NCI-H2227 (cell line): Measurements from ENCODE around the gene SKA1.

Experiments used
- DNase-seq: peaks from one replicate; lab custom pipeline; 2025; ENCODE audit not compliant: unreplicated experiment; lab: John Stamatoyannopoulos, UW

The SKA1 gene, protein sequence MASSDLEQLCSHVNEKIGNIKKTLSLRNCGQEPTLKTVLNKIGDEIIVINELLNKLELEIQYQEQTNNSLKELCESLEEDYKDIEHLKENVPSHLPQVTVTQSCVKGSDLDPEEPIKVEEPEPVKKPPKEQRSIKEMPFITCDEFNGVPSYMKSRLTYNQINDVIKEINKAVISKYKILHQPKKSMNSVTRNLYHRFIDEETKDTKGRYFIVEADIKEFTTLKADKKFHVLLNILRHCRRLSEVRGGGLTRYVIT

GRCh38 chr18:50374753-50375391 is at the start of gene SKA1:
Gene SKA1, plus strand, starts transcription at chr18:50375046. Its CDS starts 785 bp downstream, at chr18:50375831.
- DNase-seq: peak; percentile 97

DNA sequence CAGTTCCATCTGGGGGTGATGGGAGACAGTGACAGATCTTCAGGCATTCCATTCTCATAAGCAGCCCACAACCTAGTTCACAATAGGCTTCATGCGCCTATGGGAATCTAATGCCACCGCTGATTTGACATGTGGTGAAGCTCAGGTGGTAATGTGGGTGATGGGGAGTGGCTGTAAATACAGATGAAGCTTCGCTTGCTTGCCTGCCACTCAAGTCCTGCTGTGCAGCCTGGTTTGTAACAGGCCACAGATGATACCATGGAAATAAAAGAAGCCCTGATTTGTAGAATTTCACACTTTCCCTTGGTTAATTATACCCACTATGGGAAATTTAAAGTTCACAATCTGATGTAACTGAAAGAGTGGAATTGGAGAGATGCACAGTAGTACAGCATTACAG is 46.9 kb upstream of the SKA1 start:
- DNase-seq: no peak

DNA sequence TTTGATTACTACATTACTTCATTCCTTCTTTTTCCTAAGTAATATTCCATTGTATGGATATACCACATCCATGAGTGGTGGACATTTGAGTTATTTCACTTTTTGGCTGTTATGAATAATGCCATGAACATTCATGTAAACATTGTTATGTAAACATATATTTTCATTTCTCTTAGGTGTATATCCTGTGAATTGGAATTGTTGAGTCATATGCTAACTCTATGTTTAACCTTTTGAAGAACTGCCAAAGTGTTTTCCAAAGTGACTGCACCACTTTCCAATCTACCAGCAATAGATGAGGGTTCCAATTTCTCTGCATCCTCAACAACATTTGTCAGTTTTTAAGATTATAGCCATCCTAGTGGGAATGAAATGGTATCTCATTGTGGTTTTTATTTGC is 44.7 kb upstream of the SKA1 start:
- no peak for DNase-seq

DNA sequence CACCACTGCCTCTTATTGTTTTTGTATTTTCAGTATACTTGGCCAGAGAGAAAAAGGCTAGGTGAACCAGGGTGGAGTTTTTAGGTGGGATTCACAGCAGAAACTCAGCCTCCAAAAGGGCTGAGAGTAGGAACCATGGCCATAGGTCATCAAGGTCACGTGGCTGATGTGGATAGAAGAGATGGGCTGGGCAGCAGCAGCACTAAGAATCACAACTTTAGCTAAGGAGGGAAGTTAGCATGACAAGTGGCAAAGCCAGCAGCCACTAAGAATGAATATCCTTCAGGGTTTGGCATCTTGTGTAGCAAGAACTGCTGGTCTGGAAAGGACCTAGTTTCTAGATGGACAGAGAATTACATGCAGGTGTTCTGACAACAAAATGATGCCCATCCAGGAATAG is 43.2 kb upstream of the SKA1 start:
- DNase-seq: no peak

DNA sequence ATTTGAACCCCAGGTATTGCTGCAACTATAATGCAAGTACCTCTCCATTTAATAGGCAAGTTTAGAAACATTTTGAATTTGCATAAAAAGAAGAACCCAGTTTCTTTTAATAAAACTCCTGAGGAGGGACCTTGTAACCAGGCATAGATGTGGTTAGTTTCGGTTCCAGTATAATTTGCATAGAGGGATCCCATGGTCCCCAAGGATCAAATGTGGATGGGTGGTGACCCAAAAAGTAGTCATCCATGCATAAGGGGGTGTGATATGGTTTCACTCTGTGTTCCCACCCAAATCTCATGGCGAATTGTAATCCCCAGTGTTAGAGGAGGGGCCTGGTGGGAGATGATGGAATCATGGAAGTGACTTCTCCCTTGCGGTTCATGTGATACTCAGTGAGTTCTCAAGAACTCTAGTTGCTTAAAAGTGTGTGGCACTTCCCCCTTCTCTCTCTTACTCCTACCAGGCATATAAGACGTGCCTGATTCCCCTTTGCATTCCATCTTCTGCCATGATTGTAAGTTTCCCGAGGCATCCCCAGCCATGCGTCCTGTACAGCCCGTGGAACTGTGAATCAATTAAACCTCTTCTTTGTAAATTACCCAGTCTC is 40.2 kb upstream of the SKA1 start:
- DNase-seq: no peak

GRCh38 chr18:50338122-50338521 is 36.7 kb upstream of the SKA1 start:
- DNase-seq: no peak

DNA sequence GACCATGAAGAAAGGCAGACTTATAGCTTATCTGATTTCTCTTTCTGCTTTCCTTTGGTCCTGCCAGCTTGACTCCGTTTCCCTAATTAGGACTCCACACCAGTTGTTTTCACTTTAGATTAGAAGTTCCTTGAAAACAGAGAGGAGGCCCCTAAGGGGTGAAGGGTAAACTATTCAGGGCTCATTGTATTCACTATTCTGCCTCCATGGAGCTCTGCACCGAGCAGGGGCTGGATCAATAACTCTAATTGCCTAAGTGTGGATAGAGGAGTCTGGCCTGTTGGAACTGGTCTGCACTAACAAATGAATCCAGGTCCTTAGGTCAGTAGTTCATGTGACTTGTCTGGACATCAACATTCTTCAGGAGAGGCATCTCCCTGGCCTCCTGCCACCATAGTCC is 36.1 kb upstream of the SKA1 start:
- no peak for DNase-seq

- DNase-seq: no peak
Measured at GRCh38 chr18:50340078-50340477, 34.8 kb upstream of the SKA1 start.

DNA sequence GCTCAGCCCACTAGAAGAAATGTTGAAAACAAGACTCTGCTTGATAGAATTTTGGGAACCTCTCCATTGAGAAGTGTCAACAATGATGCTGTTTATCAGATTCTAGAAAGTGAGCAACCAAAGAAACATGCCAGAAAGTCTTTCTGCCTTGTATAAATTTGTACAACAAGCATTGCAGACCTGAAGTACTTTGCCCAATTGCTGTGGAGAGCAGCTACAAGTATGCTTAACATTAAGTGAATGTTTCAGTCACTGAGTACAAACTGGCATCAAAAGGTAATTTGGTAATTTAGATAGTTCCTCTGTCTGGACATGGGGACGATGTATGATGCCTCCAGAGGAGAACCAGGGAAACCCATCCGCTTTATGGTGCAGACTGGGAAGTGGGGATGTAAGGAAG is 33.4 kb upstream of the SKA1 start:
- no peak for DNase-seq

DNA sequence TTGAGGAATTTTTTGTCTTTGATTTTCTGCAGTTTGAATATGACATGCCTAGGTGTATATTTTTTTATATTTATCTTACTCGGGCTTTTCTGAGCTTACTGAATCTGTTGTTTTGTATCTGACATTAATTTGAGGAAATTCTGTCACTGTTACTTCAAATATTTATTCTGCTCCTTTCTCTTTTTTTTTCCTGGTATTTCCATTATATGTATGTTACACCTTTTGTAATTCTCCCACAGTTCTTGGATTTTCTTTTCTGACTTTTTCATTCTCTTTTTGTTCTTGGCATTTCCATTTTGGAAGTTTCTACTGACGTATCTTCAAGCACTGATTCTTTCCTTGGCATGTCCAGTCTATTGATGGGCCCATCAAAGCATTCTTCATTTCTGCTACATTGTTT is 24.1 kb upstream of the SKA1 start:
- no peak for DNase-seq

- DNase-seq: no peak
Measured at GRCh38 chr18:50356036-50356945, 18.6 kb upstream of the SKA1 start.

DNA sequence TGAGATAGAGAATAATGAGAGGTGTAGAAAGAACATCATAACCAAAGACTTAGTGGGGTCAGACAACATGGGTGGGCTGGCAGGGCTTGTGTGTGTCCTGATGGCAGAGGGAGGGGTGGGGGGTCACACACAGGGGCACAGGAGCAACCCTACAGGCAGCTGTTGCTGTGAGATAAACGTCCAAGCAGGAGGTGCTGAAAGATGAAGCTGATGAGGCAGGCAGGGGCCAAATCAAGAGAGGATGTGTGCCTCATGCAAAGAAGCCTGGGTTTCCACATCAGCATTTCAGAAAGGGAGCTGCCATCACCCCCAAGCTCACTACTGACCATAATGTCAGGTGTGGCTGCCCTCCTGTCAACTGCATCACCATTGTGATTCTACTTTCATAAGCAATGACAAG is 16.0 kb upstream of the SKA1 start:
- DNase-seq: no peak

- DNase-seq: no peak
Measured at GRCh38 chr18:50359806-50360205, 15.0 kb upstream of the SKA1 start.

DNA sequence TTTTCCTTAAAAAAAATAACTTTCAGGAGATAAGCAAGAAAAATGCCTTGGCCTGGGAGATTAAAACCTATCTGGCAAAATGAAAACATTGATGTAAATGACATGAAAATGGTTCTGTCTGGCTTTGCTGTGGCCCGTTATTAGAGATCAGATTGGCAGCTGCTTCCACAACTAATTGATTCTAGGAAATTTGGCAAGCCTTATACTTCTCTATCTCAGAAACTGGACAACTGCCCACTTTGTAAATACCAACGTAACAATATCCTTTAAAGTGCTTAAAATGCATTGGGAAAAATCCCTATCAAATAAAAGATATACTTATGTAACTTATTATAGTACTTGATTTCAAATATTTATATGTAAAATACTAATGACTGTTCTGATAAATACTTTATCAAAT is 14.2 kb upstream of the SKA1 start:
- no peak for DNase-seq

DNA sequence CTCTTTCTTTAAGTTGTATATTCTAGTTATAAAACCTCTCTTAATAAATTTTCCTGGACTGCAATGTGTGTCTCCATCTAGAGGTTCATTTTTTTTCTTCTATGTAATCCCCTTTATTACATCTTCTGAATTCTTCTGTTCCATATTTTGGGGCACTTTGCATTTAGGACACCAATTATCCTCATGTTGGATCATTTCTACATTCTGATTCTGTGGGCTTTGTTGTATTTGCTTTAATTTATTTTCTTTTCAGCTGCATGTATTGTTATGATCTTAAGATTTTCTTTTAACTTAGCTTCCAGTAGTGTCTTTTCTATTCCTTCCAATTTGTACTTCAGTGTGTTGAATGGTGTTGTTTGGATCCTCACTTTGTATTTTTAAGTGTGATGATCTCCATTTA is 5.2 kb upstream of the SKA1 start:
- DNase-seq: no peak

GRCh38 chr18:50372743-50373142 is 2.1 kb upstream of the SKA1 start:
- no peak for DNase-seq

DNA sequence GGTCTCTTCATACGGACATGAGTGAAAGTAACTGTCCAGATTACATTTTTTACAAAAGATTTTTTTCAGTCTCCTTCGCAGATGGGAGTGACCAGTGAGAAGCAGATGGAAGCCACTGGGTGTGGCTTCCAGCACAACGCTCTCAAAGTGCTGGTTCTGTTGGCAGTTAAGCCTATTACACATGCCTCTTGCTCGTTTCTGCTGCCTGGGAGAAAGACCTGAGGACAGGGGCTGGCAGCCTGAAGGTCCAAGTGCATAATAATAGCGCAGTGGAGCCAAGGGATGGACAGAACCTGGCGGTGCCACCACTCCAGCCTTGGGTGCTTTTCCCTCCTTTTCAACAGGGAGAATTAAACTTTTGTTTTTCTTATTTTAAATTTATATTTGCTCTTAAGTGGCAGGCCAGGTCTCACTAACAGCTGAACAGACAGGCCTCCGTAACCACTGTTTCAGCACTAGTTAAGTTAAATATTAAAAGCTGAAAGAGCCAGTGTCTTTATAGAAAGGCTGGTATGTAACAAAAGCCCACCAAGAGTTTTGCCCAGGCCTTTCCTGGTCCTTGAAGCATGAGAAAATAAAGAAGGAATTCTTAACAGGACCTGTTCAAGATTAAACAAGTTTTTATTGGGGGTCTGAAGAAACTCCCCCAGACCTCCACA is 1.2 kb upstream of the SKA1 start:
- no peak for DNase-seq

DNA sequence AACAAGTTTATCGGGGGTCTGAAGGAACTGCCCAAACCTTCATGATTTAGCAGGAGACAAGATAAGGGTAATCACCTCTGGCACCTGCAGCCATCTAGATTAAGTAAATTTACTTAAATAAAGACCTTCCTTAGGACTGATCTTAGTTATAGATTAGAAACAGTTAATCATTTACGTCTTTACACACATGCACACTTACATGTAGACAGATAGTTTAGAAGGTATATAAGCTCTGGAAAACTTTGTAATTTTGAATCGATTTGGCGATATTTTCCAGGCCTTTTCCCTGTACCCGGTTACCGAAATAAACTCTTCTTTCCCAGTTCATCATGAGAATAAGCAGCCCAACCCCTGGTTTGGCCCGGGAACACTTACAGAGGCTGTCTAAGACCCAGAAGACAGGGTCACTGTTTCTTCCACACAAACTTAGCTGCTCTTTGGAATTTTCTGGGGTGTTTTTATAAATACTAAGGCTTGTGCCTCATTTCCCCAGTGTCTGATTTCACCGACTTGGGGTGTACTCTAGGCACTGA is 560 bp upstream of the SKA1 start:
- DNase-seq: no peak

- DNase-seq: no peak
Measured at GRCh38 chr18:50377061-50377798, 2.4 kb downstream of the SKA1 start.

- no peak for DNase-seq
Measured at GRCh38 chr18:50388988-50389387, 14.1 kb downstream of the SKA1 start.
